Central memory CD4-positive, alpha-beta T cell (primary cell): ENCODE results near the gene SSTR3.
A peak's percentile ranks its signal among the peaks of the same experiment; 100 is the strongest.

Experiments used
- DNase-seq: peaks from one replicate; pipeline ENCODE4 v3.0.0; 2022

The SSTR3 gene

DNA sequence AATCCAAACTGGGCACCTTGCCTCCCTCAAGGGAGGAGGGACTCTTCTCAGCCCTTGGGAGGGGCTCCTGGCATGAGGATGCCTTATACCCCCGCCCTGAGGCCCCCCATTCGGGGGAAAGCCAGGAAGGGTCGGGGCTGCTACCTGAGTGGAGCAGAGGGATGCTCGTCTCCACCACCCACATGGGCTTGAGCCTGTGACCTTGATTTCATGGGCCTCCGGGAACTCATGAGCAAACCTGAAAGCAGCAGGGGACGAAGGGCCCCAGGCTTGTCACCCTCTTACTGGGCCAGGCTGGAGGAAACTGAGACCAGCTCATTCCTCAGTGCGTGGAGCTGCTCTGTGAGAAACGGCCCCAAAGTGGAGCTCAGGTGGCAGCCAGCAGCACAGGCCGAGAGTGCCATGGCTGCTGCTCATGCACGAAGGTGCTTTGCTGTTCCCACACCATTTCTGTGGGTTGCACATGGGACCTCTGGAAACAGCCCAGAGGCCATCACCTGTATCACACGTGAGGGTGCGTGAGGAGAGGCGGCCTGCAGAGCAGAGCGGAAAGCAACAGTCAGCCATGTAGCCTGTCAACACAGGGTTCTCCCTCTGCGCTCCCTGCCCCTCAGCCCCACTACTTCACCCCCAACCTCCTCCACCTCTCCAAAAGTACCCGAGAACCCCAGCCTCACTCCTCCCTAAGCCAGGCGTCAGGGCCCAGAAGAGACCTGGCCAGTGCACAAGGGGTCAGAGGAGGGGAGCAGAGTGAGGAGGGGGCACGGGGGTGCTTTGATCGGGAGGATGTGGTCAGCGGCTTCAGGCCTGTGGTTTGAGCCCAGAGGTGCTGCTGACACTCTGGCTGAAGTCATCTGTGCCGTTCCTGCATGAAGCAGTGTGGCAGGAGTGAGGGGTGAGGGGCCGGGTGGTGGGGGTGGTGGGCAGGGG lies 48.4 kb downstream of the SSTR3 start:
- DNase-seq, result peak; percentile 18

DNA sequence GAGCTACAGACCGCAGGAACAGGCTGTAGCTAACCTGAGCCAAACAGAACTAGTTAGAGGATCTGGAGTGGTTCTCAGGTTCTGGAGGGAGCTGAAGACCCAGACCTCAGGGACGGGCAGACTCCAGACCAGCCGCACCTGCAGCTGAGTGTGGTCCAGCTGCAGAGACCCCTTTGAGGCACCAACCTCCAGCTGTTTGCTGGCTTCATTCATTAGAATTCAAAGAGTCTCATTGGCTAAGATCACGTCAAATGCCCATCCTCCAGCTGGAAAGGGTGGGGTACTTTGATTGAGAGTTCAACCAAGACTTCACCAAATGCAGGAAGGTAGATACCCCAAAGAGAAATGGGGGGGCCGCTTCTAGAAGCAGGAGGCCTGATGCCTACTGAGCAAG lies 49.2 kb downstream of the SSTR3 start:
- DNase-seq, result no peak

DNA sequence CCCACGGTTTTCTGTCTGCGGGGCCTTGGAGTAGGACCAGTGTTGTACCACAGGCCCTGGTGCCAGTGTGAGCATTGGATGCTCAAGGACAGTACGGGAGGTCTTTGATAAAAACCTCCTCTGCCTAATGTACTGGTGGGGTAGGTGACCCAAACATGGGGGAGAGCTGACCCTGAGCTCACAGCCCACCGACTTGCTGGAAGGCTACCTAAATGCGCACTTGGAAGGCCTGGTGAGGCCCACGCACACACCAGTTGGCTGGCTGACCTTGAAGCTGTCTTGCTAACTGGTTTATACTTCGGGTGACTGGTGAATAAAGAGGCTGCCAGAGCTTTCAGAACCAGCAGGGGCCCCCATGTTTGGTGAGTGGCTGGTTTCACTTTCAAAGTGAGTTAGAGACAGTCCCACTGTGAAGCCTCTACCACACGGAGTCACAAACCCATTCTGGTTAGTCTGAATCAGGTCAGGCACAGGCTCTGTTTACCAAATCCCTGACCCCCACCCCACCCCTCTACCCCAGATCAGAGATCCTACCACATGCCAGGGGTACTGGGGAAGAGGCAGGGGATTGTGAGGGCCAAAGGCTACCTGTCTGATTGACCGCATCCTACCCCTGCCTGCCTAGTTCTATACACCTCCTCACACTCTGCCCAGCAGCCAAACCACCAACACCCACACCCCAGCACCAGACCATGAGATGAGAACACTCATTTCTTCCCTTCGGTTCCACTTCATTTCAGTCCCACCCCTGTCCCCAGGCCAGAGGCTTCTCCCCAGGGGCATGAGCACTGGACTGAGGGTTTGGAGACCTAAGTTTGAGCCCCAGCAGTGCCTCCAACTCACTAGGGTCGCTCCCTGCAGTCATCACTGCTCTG lies 49.8 kb downstream of the SSTR3 start:
- DNase-seq, result peak; percentile 73

- no peak for DNase-seq
Observed at GRCh38 chr22:37161443-37161842, 50.8 kb downstream of the SSTR3 start.

DNA sequence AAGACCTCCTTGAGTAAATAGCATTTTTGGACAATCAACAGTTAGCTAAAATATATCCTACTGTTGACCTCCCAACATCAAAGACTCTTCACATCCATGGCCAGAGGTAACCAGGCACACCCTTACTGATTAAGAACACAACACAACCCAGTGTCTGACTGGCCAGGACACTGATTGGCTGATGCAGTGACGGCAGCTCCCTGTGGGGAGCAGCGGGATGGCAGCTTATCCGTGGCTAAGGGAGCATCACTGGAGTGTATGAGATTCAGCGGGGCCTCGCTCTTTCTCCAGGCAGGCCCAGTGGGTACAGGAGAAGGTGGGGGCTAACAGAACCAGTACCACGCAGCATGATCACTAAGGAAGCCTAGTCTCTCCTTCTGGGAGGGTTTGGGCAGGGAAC lies 52.2 kb downstream of the SSTR3 start:
- DNase-seq, result no peak

- DNase-seq, result no peak
Observed at GRCh38 chr22:37158963-37159290, 53.4 kb downstream of the SSTR3 start.

GRCh38 chr22:37157516-37158285 lies 54.6 kb downstream of the SSTR3 start:
- DNase-seq, result no peak

GRCh38 chr22:37156686-37157435 lies 55.4 kb downstream of the SSTR3 start:
- DNase-seq, result no peak

- no peak for DNase-seq
Observed at GRCh38 chr22:37155971-37156370, 56.3 kb downstream of the SSTR3 start.

- no peak for DNase-seq
Observed at GRCh38 chr22:37154925-37155712, 57.2 kb downstream of the SSTR3 start.
